DOHH2 (cell line): ENCODE measurements around the gene LRRC10B.

ENCODE experiments used
- H3F3A ChIP-seq: fragments of 200-600 bp; sonication (generic), shearing (Covaris generic); 2 replicates; pipeline ENCODE4 v1.6.0; 2016; ENCODE audit warnings: antibody characterized with exemption, mild to moderate bottlenecking; ENCODE audit not compliant: control insufficient read depth, insufficient read depth
- H3K27ac ChIP-seq: fragments of 200-600 bp; sonication (generic); 2 replicates; pipeline ENCODE4 v1.5.1; 2014; ENCODE audit warnings: low read depth, mild to moderate bottlenecking, low read length, moderate library complexity
- H3K27me3 ChIP-seq: fragments of 200-600 bp; sonication (generic); 2 replicates; pipeline ENCODE4 v1.6.1; 2014; ENCODE audit warnings: mild to moderate bottlenecking, low read length, mixed read lengths; ENCODE audit not compliant: control insufficient read depth
- H3K36me3 ChIP-seq: fragments of 200-600 bp; sonication (generic); 2 replicates; pipeline ENCODE4 v1.6.1; 2014; ENCODE audit warnings: mild to moderate bottlenecking, low read length, moderate library complexity, mixed read lengths; ENCODE audit not compliant: control insufficient read depth
- H3K4me1 ChIP-seq: fragments of 200-600 bp; sonication (generic); 2 replicates; pipeline ENCODE4 v1.6.1; 2014; ENCODE audit warnings: mild to moderate bottlenecking, low read length, mixed read lengths; ENCODE audit not compliant: control insufficient read depth
- H3K4me2 ChIP-seq: fragments of 200-600 bp; sonication (generic); 2 replicates; pipeline ENCODE4 v1.6.0; 2014; ENCODE audit warnings: mild to moderate bottlenecking, low read length, moderate library complexity
- H3K4me3 ChIP-seq: fragments of 200-600 bp; sonication (generic); 2 replicates; pipeline ENCODE4 v1.5.1; 2014; ENCODE audit warnings: mild to moderate bottlenecking, low read length, mixed read lengths
- H3K79me2 ChIP-seq: fragments of 200-600 bp; sonication (generic); 2 replicates; pipeline ENCODE4 v1.6.1; 2014; ENCODE audit warnings: mild to moderate bottlenecking, low read length, mixed read lengths; ENCODE audit not compliant: control insufficient read depth
- H3K9me2 ChIP-seq: fragments of 200-600 bp; sonication (generic); replicated peaks from 2 replicates; pipeline ENCODE4 v1.6.1; 2014; ENCODE audit warnings: mild to moderate bottlenecking, low read length, mixed read lengths; ENCODE audit not compliant: control insufficient read depth
- H3K9me3 ChIP-seq: fragments of 200-600 bp; sonication (generic); 2 replicates; pipeline ENCODE4 v1.6.1; 2014; ENCODE audit warnings: antibody characterized with exemption, low read length, mixed read lengths; ENCODE audit not compliant: control insufficient read depth, insufficient read depth
- H4K20me1 ChIP-seq: fragments of 200-600 bp; sonication (generic); 2 replicates; pipeline ENCODE4 v1.6.0; 2014; ENCODE audit warnings: low read depth, mild to moderate bottlenecking, antibody characterized with exemption, low read length, moderate library complexity; ENCODE audit not compliant: control insufficient read depth, insufficient read depth
- CTCF ChIP-seq: fragments of 200-600 bp; sonication (generic); IDR thresholded peaks from one replicate; pipeline ENCODE4 v1.5.1; 2014; ENCODE audit warnings: antibody characterized with exemption, mild to moderate bottlenecking, low read depth, low read length; ENCODE audit not compliant: poor library complexity, severe bottlenecking
- EZH2phosphoT487 ChIP-seq: fragments of 200-600 bp; sonication (generic); IDR thresholded peaks from 2 replicates; pipeline ENCODE4 v1.6.1; 2017; ENCODE audit warnings: borderline replicate concordance, mild to moderate bottlenecking, antibody characterized with exemption, low read length, moderate library complexity, mixed read lengths

The LRRC10B gene

GRCh38 chr11:61505106-61505505 is 3.4 kb upstream of the LRRC10B start:
- H3K27me3 ChIP-seq: peaks cover 28% of the 10 kb centered on the region
- no peak overlapping the region for H3K27ac ChIP-seq
- H3K4me3 ChIP-seq: no peak overlapping the region
- H3K9me3 ChIP-seq: no peaks in the 10 kb centered on the region
- H3F3A ChIP-seq: no peaks in the 10 kb centered on the region
- H3K4me2 ChIP-seq: no peak overlapping the region
- TF ChIP-seq CTCF: no peak
- TF ChIP-seq EZH2phosphoT487: no peak
- no peaks in the 10 kb centered on the region for H3K36me3 ChIP-seq
- H3K4me1 ChIP-seq: peaks cover 2% of the 10 kb centered on the region; the same call in 1 of the 2 replicates
- no peaks in the 10 kb centered on the region for H3K79me2 ChIP-seq
- no peaks in the 10 kb centered on the region for H4K20me1 ChIP-seq
- H3K9me2 ChIP-seq: no peaks in the 10 kb centered on the region

GRCh38 chr11:61505640-61506155 is 2.9 kb upstream of the LRRC10B start:
- Histone ChIP-seq H3K36me3 (no peaks in the 10 kb centered on the region), H3K27me3 (peaks cover 29% of the 10 kb centered on the region), H3K4me1 (peaks cover 2% of the 10 kb centered on the region; the same call in 1 of the 2 replicates), H3K9me3 (no peaks in the 10 kb centered on the region), H3K79me2 (no peaks in the 10 kb centered on the region), H3K27ac (no peak overlapping the region), H3K4me2 (no peak overlapping the region), H4K20me1 (no peaks in the 10 kb centered on the region), H3K9me2 (no peaks in the 10 kb centered on the region), H3F3A (no peaks in the 10 kb centered on the region), H3K4me3 (no peak overlapping the region)
- no peak for TF ChIP-seq CTCF
- no peak for TF ChIP-seq EZH2phosphoT487

GRCh38 chr11:61507012-61507768 is 1.4 kb upstream of the LRRC10B start:
- H3K9me3 ChIP-seq: no peaks in the 10 kb centered on the region
- H4K20me1 ChIP-seq: no peaks in the 10 kb centered on the region
- H3K4me1 ChIP-seq: peaks cover 2% of the 10 kb centered on the region; the same call in 1 of the 2 replicates
- H3K9me2 ChIP-seq: no peaks in the 10 kb centered on the region
- no peak overlapping the region for H3K4me3 ChIP-seq
- H3K27ac ChIP-seq: no peak overlapping the region
- TF ChIP-seq EZH2phosphoT487 (no peak), CTCF (no peak)
- peaks cover 29% of the 10 kb centered on the region for H3K27me3 ChIP-seq
- no peaks in the 10 kb centered on the region for H3K36me3 ChIP-seq
- no peaks in the 10 kb centered on the region for H3K79me2 ChIP-seq
- H3K4me2 ChIP-seq: no peak overlapping the region
- H3F3A ChIP-seq: no peaks in the 10 kb centered on the region
